IgD-negative memory B cell (primary cell): ENCODE results near the gene CUEDC2. TPM values are rescaled to one million over a fixed set of nuclear protein-coding genes. Genes with fewer than 3 reads are reported as not detected.

Experiments
- H3K27ac Mint-ChIP-seq, 3 donors: one replicate each; pipeline ENCODE4 v1.8.0; 2020 to 2022; ENCODE audit warnings: mild to moderate bottlenecking in 3 of 3, mixed read lengths in 3 of 3, moderate library complexity in 1 of 3
- H3K27me3 Mint-ChIP-seq: one replicate; pipeline ENCODE4 v1.8.0; 2021; ENCODE audit warnings: mixed read lengths
- H3K36me3 Mint-ChIP-seq: one replicate; pipeline ENCODE4 v1.8.0; 2020; ENCODE audit warnings: mild to moderate bottlenecking, mixed read lengths
- H3K4me1 Mint-ChIP-seq, 3 donors: one replicate each; pipeline ENCODE4 v1.8.0; 2020 to 2022; ENCODE audit warnings: mixed read lengths in 3 of 3, mild to moderate bottlenecking in 1 of 3
- H3K4me3 Mint-ChIP-seq, 4 donors: one replicate each; pipeline ENCODE4 v1.8.0; 2020 to 2022; ENCODE audit warnings: mild to moderate bottlenecking in 4 of 4, mixed read lengths in 4 of 4, moderate library complexity in 3 of 4
- H3K9me3 Mint-ChIP-seq, 3 donors: one replicate each; pipeline ENCODE4 v1.8.0; 2020 to 2021; ENCODE audit warnings: mixed read lengths in 3 of 3, mild to moderate bottlenecking in 1 of 3
- polyA plus RNA-seq: library from polyadenylated mRNA; unstranded; fragments of 300-500 nt; fragmentation: Illumina TruSeq; gene quantifications from one replicate; pipeline ENCODE4 v1.2.3, GENCODE V29; 2021

CUEDC2 gene
- polyA plus RNA-seq, 1 donor from 2014 or later, result 51.8 TPM

DNA sequence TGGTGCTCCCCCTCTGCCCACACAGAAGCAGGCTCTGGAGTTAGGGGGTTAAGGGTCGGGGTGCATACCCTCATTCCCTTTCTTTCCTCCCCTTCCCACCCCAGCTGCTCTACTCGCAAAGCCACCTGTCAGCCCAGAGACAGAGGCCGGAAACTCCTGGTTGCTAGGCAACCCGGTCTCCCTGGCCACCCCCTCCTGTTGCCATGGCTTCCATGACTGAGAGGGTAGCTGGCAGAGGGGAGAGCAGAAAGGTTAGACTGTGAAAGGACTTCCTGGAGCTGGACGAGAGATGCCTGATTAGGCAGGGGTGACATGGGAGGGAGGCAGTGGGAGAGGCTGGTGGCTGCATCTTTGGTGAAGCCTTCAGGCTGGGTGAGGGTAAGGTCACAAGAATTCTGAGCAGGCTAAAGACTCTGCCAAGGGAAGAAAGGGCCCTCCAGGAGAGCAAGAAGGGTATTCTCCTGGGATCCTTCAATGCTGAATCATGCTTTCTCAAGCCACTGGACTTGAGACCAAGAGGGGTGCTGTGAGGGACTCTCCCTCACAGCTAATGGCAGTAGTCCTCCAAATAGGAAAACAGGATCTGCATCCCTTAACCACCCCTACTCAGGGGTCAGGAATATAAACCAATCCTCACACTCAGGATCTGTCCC lies 19.2 kb downstream of the CUEDC2 start:
- H3K4me1 Mint-ChIP-seq, result peaks cover 7 to 23% (median 18%) of the 10 kb centered on the region in 3 donors
- peaks cover 5% of the 10 kb centered on the region for H3K36me3 Mint-ChIP-seq
- H3K27ac Mint-ChIP-seq, result peak overlapping the region in 1 of 3 donors; percentile 72
- no peaks in the 10 kb centered on the region for H3K9me3 Mint-ChIP-seq
- peak overlapping the region in 1 of 4 donors; percentile 52 for H3K4me3 Mint-ChIP-seq
- peaks cover 50% of the 10 kb centered on the region for H3K27me3 Mint-ChIP-seq

GRCh38 chr10:102412293-102412692 lies 20.1 kb downstream of the CUEDC2 start:
- H3K9me3 Mint-ChIP-seq, result no peaks in the 10 kb centered on the region
- peaks cover 5% of the 10 kb centered on the region for H3K36me3 Mint-ChIP-seq
- H3K4me3 Mint-ChIP-seq, result peak overlapping the region in 1 of 4 donors; percentile 34
- peaks cover 52% of the 10 kb centered on the region for H3K27me3 Mint-ChIP-seq
- peak overlapping the region in 1 of 3 donors; percentile 72 for H3K27ac Mint-ChIP-seq
- H3K4me1 Mint-ChIP-seq, result peaks cover 7 to 23% (median 20%) of the 10 kb centered on the region in 3 donors

- no peaks in the 10 kb centered on the region for H3K9me3 Mint-ChIP-seq
- peak overlapping the region; percentile 9 to 82 (median 62) for H3K4me3 Mint-ChIP-seq
- H3K36me3 Mint-ChIP-seq, result peaks cover 5% of the 10 kb centered on the region
- peak overlapping the region in 1 of 3 donors; percentile 72 for H3K27ac Mint-ChIP-seq
- H3K4me1 Mint-ChIP-seq, result peaks cover 7 to 23% (median 20%) of the 10 kb centered on the region in 3 donors
- peaks cover 55% of the 10 kb centered on the region for H3K27me3 Mint-ChIP-seq
Measured at GRCh38 chr10:102411341-102412255, 20.8 kb downstream of the CUEDC2 start.

DNA sequence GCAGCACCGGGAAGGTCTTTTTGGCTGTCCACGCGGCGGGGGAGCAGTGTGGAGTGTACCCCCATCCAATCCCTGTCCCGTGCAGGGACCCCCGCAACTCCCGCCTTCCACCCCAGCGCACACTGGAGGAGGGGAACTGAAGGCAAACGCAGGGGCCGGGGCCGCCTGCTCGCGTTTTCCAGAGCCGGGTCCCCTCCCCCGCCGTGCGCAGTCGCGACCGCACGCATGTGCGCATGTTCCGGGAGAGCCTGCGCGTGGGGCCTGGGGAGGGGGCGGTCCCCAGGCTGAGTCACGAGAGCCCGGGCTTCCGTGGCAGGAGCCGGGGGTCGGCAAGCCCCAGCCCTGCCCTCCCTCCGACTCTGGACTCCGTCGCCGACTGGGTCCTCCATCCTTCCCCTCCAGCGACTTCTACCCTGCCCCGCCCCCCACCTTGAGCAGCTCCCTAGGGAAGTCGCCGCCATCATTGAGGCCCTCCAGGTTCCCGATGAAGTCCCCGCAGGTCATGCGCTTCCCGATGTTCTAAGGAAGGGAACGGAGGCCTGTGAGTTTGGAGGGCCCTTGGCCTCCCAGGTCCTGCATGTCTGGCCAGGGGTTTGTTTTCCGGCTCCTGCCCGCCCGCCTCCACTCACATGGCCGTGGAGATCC lies 21.8 kb downstream of the CUEDC2 start:
- Mint-ChIP-seq H3K36me3 (peaks cover 3% of the 10 kb centered on the region), H3K27ac (no peak overlapping the region), H3K9me3 (no peaks in the 10 kb centered on the region), H3K4me3 (peak overlapping the region in 3 of 4 donors; percentile 67 to 81 (median 75)), H3K27me3 (peaks cover 53% of the 10 kb centered on the region), H3K4me1 (peaks cover 7 to 23% (median 18%) of the 10 kb centered on the region in 3 donors)

- peaks cover 3% of the 10 kb centered on the region for H3K36me3 Mint-ChIP-seq
- H3K27ac Mint-ChIP-seq, result peak overlapping the region; percentile 51 to 73 (median 54)
- no peaks in the 10 kb centered on the region for H3K9me3 Mint-ChIP-seq
- H3K27me3 Mint-ChIP-seq, result peaks cover 53% of the 10 kb centered on the region
- peaks cover 7 to 23% (median 20%) of the 10 kb centered on the region in 3 donors for H3K4me1 Mint-ChIP-seq
- H3K4me3 Mint-ChIP-seq, result peak overlapping the region; percentile 29 to 81 (median 71)
Measured at GRCh38 chr10:102409604-102410428, 22.6 kb downstream of the CUEDC2 start.

DNA sequence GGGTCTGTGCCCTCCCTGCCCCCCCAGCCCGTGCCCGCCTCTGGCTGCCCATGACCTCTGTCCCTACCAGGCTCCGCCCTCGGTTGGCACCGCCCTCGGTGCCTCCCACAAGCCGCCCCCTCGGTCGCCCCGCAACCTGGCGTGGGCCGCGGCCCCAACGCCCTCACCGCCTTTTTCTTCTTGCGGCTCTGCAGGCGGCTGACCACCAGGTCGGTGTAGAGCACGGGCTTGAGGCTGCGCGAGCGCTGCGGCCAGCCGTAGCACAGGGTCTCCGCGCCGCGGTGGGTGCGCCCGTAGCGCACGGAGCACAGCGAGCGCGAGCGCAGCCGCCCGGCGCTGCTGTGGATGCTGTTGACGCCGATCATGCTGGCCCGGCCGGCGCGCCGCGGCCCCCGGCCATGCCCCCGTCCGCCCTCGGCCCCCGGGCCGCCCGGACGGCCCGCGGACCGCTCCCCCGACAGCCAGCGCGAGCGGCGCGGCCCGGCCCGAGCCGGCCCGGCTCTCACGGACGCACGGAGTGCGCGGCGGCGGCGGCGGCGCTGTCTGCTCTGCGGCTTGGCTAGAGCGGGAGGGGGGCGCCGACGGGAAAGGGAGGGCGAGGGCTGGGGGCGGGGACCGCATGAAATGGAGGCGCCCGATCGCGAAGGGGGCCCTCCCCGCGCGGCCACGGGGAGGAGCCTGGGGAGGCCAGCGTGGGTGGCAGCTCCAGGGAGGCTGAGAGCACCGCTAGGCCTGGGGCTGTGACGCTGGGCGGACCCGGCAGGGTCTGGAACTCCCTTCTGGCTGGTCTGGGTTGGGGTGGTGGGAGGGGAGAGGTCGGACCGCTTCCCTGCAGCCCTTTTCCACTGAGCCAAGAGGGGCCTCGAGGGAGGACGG lies 23.4 kb downstream of the CUEDC2 start:
- Mint-ChIP-seq H3K4me3 (peak overlapping the region in 3 of 4 donors; percentile 68 to 81 (median 75)), H3K4me1 (peaks cover 7 to 23% (median 20%) of the 10 kb centered on the region in 3 donors)

GRCh38 chr10:102408131-102408727 lies 24.1 kb downstream of the CUEDC2 start:
- Mint-ChIP-seq H3K4me1 (peaks cover 13 to 24% (median 20%) of the 10 kb centered on the region in 3 donors), H3K27ac (peak overlapping the region in 2 of 3 donors; percentile 87 to 94), H3K36me3 (peaks cover 3% of the 10 kb centered on the region), H3K9me3 (no peaks in the 10 kb centered on the region), H3K27me3 (peaks cover 48% of the 10 kb centered on the region), H3K4me3 (peak overlapping the region; percentile 11 to 68 (median 39))

More for the DNA sequence above, 23.4 kb downstream of the CUEDC2 start:
- H3K36me3 Mint-ChIP-seq, result peaks cover 3% of the 10 kb centered on the region
- peak overlapping the region; percentile 51 to 94 (median 53) for H3K27ac Mint-ChIP-seq
- peaks cover 49% of the 10 kb centered on the region for H3K27me3 Mint-ChIP-seq
- H3K9me3 Mint-ChIP-seq, result no peaks in the 10 kb centered on the region

DNA sequence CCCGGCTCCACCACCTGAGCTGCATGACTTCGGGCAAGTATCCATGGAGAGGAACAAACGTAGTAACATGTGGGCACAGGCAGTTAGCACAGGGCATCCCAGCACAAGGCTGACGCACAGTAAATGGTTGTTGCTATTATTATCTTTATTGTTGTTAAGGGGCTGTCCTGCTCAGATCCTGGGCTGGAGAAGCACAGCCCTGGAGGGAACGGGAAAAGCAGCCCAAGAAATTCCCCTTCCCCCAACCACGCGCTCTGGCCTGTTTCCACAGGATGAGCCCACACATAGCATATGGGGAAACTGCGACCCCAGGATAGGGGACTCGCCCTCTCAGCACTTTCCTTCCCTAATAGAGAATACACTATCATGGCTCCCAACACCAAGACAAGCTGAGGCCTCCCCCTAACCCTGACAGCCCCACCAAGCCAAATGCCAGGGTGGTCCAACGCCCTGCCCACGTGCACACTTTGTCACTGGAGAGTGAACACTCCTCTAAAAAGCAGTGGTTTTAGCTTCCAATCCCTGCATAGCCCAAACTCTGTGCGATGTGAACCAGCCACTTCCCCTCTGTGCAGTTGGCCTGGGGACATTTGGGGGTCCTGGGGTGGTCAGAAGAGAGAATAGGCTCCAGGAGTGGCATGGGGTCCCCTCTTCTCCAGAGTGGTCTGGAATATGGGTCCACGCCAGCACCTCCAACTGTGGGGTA lies 24.8 kb downstream of the CUEDC2 start:
- H3K4me3 Mint-ChIP-seq, result peak overlapping the region in 2 of 4 donors; percentile 19 to 72
- peaks cover 13 to 21% (median 20%) of the 10 kb centered on the region in 3 donors for H3K4me1 Mint-ChIP-seq
- peak overlapping the region in 2 of 3 donors; percentile 1 to 94 for H3K27ac Mint-ChIP-seq
- H3K36me3 Mint-ChIP-seq, result peaks cover 3% of the 10 kb centered on the region
- no peaks in the 10 kb centered on the region for H3K9me3 Mint-ChIP-seq
- H3K27me3 Mint-ChIP-seq, result peaks cover 44% of the 10 kb centered on the region

DNA sequence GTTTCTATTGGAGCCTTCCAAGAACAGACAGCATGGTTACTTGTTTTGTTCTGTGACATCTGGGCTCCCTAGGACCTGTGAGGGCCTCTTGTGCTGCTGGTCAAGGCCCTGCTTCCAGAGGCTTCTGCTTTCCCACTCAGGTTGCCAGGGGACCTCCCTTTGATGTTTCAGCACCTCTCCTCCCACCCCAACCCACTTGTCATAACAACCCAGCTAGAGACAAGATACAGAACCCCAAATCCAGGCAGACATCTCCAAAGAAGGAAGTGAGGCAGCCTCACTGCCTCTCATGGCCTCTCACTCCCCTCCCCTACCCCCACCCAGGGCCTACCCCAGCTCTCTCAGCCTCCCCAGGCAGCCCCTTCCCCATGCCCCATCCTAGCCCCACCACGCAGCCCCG lies 25.6 kb downstream of the CUEDC2 start:
- H3K36me3 Mint-ChIP-seq, result peaks cover 3% of the 10 kb centered on the region
- no peaks in the 10 kb centered on the region for H3K9me3 Mint-ChIP-seq
- H3K4me3 Mint-ChIP-seq, result peak overlapping the region in 1 of 4 donors; percentile 41
- peak overlapping the region; percentile 59 to 94 (median 67) for H3K27ac Mint-ChIP-seq
- H3K27me3 Mint-ChIP-seq, result peaks cover 38% of the 10 kb centered on the region
- peaks cover 13 to 21% (median 20%) of the 10 kb centered on the region in 3 donors for H3K4me1 Mint-ChIP-seq

GRCh38 chr10:102405632-102406031 lies 26.7 kb downstream of the CUEDC2 start:
- peaks cover 28% of the 10 kb centered on the region for H3K27me3 Mint-ChIP-seq
- peaks cover 13 to 18% (median 15%) of the 10 kb centered on the region in 3 donors for H3K4me1 Mint-ChIP-seq
- H3K4me3 Mint-ChIP-seq, result peak overlapping the region in 2 of 4 donors; percentile 25 to 41
- H3K36me3 Mint-ChIP-seq, result no peaks in the 10 kb centered on the region
- H3K9me3 Mint-ChIP-seq, result no peaks in the 10 kb centered on the region
- peak overlapping the region; percentile 71 to 94 (median 89) for H3K27ac Mint-ChIP-seq

GRCh38 chr10:102405108-102405571 lies 27.2 kb downstream of the CUEDC2 start:
- H3K9me3 Mint-ChIP-seq, result no peaks in the 10 kb centered on the region
- H3K4me1 Mint-ChIP-seq, result peaks cover 12 to 20% (median 15%) of the 10 kb centered on the region in 3 donors
- peak overlapping the region in 2 of 3 donors; percentile 23 to 94 for H3K27ac Mint-ChIP-seq
- H3K36me3 Mint-ChIP-seq, result peaks cover 2% of the 10 kb centered on the region
- H3K4me3 Mint-ChIP-seq, result peak overlapping the region in 2 of 4 donors; percentile 17 to 41
- H3K27me3 Mint-ChIP-seq, result peaks cover 27% of the 10 kb centered on the region
